ENCODE results near the gene TUFT1.

TUFT1 gene

GRCh38 chr1:151540982-151541377 is 871 bp downstream of the TUFT1 start:
- DNase-seq, result peak; percentile 44

GRCh38 chr1:151541752-151542151 is 1.6 kb downstream of the TUFT1 start:
- DNase-seq, result no peak

- DNase-seq, result no peak
Observed at GRCh38 chr1:151542710-151543129, 2.6 kb downstream of the TUFT1 start.

- DNase-seq, result no peak
Observed at GRCh38 chr1:151545542-151545941, 5.4 kb downstream of the TUFT1 start.

GRCh38 chr1:151546011-151546925 is 6.2 kb downstream of the TUFT1 start:
- no peak for DNase-seq

GRCh38 chr1:151547119-151547899 is 7.2 kb downstream of the TUFT1 start:
- peak; percentile 71 for DNase-seq

GRCh38 chr1:151547900-151548230 is 7.8 kb downstream of the TUFT1 start:
- DNase-seq, result no peak

- no peak for DNase-seq
Observed at GRCh38 chr1:151549199-151549598, 9.1 kb downstream of the TUFT1 start.

GRCh38 chr1:151553659-151554058 is 13.6 kb downstream of the TUFT1 start:
- DNase-seq, result no peak

- no peak for DNase-seq
Observed at GRCh38 chr1:151556052-151556451, 15.9 kb downstream of the TUFT1 start.

GRCh38 chr1:151562661-151563060 is 22.6 kb downstream of the TUFT1 start:
- no peak for DNase-seq

GRCh38 chr1:151563376-151563775 is 23.3 kb downstream of the TUFT1 start:
- DNase-seq, result no peak

- DNase-seq, result no peak
Observed at GRCh38 chr1:151565502-151566189, 25.5 kb downstream of the TUFT1 start.

GRCh38 chr1:151568626-151569088 is 28.5 kb downstream of the TUFT1 start:
- DNase-seq, result no peak

GRCh38 chr1:151570819-151571218 is 30.7 kb downstream of the TUFT1 start:
- no peak for DNase-seq

- DNase-seq, result no peak
Observed at GRCh38 chr1:151574575-151575529, 34.7 kb downstream of the TUFT1 start.

GRCh38 chr1:151577173-151577572 is 37.1 kb downstream of the TUFT1 start:
- DNase-seq, result no peak

GRCh38 chr1:151578941-151579340 is 38.8 kb downstream of the TUFT1 start:
- DNase-seq, result no peak

GRCh38 chr1:151579436-151580225 is 39.5 kb downstream of the TUFT1 start:
- no peak for DNase-seq

GRCh38 chr1:151581451-151581850 is 41.3 kb downstream of the TUFT1 start:
- peak; percentile 56 for DNase-seq

GRCh38 chr1:151581921-151582320 is 41.8 kb downstream of the TUFT1 start:
- DNase-seq, result peak; percentile 30
